Activated naive CD8-positive, alpha-beta T cell treated with anti-CD3 and anti-CD28 coated beads, Interleukin-2, amount 10 ng/mL, durations not matched to agents 7 days and 5 days (primary cell): Measurements from ENCODE around the gene SLC9A9. TPM values are rescaled to one million over a fixed set of nuclear protein-coding genes. Genes with fewer than 3 reads are reported as not detected.

Source experiments
- ATAC-seq: fragments of 150-1000 bp; cut with Tn5 transposase; one replicate; pipeline ENCODE4 v1.10.0; 2021; ENCODE audit warnings: low read depth, moderate library complexity
- POLR2A ChIA-PET: fragments of 350-600 bp; sonication (Branson Sonifier 250); formaldehyde crosslinking; loops from one replicate; lab custom pipeline; 2021; ENCODE audit warnings: antibody characterized with exemption; lab: Charles Lee
- DNase-seq: peaks from one replicate; pipeline ENCODE4 v3.0.0; 2021
- H3K27ac Mint-ChIP-seq: one replicate; pipeline ENCODE4 v1.8.0; 2022; ENCODE audit warnings: mild to moderate bottlenecking, mixed read lengths
- H3K27me3 Mint-ChIP-seq: one replicate; pipeline ENCODE4 v1.8.0; 2022; ENCODE audit warnings: mild to moderate bottlenecking, moderate library complexity, mixed read lengths
- H3K36me3 Mint-ChIP-seq: one replicate; pipeline ENCODE4 v1.8.0; 2021; ENCODE audit warnings: mild to moderate bottlenecking, mixed read lengths
- H3K4me1 Mint-ChIP-seq: one replicate; pipeline ENCODE4 v1.8.0; 2021; ENCODE audit warnings: mixed read lengths
- H3K4me3 Mint-ChIP-seq: one replicate; pipeline ENCODE4 v1.8.0; 2022; ENCODE audit warnings: mild to moderate bottlenecking, moderate library complexity, mixed read lengths
- H3K9me3 Mint-ChIP-seq: one replicate; pipeline ENCODE4 v1.8.0; 2021; ENCODE audit warnings: mixed read lengths
- total RNA-seq, 2 experiments: library from RNA; stranded (reverse); gene quantifications; one replicate each; pipeline ENCODE4 v1.2.3, GENCODE V29; 2021

SLC9A9 gene
- total RNA-seq, 2 experiments from 2014 or later: 9.9 to 13.2 TPM

DNA sequence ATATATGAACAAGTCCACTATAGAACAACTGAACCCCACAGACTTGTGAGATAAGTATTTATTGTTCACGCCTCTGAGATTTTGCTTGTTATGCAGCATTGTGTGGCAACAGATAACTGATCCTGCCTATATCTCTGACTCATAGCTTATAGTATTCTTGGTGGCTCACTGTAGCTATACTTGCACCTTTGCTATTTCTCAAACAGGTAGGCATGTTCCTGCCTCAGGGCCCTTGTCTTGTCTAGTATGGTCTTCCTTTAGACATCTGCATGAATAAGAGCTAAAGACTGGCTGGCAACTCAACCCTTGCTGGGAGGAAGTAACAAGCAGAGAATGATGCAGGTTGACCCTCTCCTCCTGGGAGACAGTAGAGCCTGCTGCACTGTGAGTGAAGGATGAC is 472.6 kb downstream of the SLC9A9 start:
- Mint-ChIP-seq H3K36me3 (peaks cover 4% of the 10 kb centered on the region), H3K4me3 (no peak overlapping the region), H3K27me3 (no peaks in the 10 kb centered on the region), H3K27ac (no peak overlapping the region), H3K9me3 (peaks cover 3% of the 10 kb centered on the region), H3K4me1 (no peaks in the 10 kb centered on the region)
- no peak for DNase-seq
- ATAC-seq: no peak
- POLR2A ChIA-PET: no interaction called here

- no peak overlapping the region for H3K4me3 Mint-ChIP-seq
- POLR2A ChIA-PET: no interaction called here
- H3K36me3 Mint-ChIP-seq: peaks cover 5% of the 10 kb centered on the region
- H3K4me1 Mint-ChIP-seq: peaks cover 12% of the 10 kb centered on the region
- peaks cover 4% of the 10 kb centered on the region for H3K9me3 Mint-ChIP-seq
- no peak for DNase-seq
- no peak overlapping the region for H3K27ac Mint-ChIP-seq
- no peaks in the 10 kb centered on the region for H3K27me3 Mint-ChIP-seq
- ATAC-seq: no peak
These were observed 481.1 kb downstream of the SLC9A9 start for GRCh38 chr3:143367171-143367570.

- Mint-ChIP-seq H3K9me3 (peaks cover 3% of the 10 kb centered on the region), H3K36me3 (peaks cover 5% of the 10 kb centered on the region), H3K4me1 (peaks cover 16% of the 10 kb centered on the region), H3K27me3 (no peaks in the 10 kb centered on the region), H3K27ac (no peak overlapping the region), H3K4me3 (no peak overlapping the region)
- ATAC-seq (no peak), DNase-seq (no peak)
- POLR2A ChIA-PET: no interaction called here
These were observed 481.6 kb downstream of the SLC9A9 start for GRCh38 chr3:143366672-143367071.

DNA sequence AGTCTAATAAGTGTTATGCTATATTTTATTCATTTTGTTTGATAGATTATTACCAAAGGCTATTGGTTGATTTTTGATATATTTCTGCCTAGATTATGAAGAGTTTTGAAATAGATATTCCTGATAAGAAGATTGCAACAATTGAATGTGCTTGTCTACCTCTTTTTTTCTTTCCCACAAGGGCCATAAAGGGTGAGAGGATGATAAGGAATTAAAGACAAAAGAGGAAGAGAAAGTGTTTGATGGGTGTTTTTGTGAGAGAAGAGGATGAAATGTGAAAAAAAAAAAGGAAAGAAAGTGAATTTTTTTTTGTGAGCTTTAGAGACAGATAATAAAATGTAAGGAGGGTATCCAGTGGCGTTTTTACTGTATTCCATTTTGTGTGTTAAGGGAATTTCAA is 484.3 kb downstream of the SLC9A9 start:
- DNase-seq: no peak
- peaks cover 2% of the 10 kb centered on the region for H3K36me3 Mint-ChIP-seq
- H3K4me3 Mint-ChIP-seq: no peak overlapping the region
- peaks cover 1% of the 10 kb centered on the region for H3K9me3 Mint-ChIP-seq
- no peaks in the 10 kb centered on the region for H3K27me3 Mint-ChIP-seq
- POLR2A ChIA-PET: no interaction called here
- peaks cover 17% of the 10 kb centered on the region for H3K4me1 Mint-ChIP-seq
- no peak for ATAC-seq
- no peak overlapping the region for H3K27ac Mint-ChIP-seq

GRCh38 chr3:143363276-143363675 is 485.0 kb downstream of the SLC9A9 start:
- POLR2A ChIA-PET: no interaction called here
- peak; percentile 78 for ATAC-seq
- Mint-ChIP-seq H3K36me3 (peaks cover 2% of the 10 kb centered on the region), H3K9me3 (peaks cover 1% of the 10 kb centered on the region), H3K4me3 (peak overlapping the region; percentile 27), H3K4me1 (peaks cover 17% of the 10 kb centered on the region), H3K27me3 (no peaks in the 10 kb centered on the region), H3K27ac (no peak overlapping the region)
- DNase-seq: no peak

- DNase-seq (no peak), ATAC-seq (no peak)
- H3K36me3 Mint-ChIP-seq: peaks cover 2% of the 10 kb centered on the region
- no peaks in the 10 kb centered on the region for H3K27me3 Mint-ChIP-seq
- H3K4me3 Mint-ChIP-seq: peak overlapping the region; percentile 27
- POLR2A ChIA-PET: no interaction called here
- H3K9me3 Mint-ChIP-seq: peaks cover 2% of the 10 kb centered on the region
- peaks cover 17% of the 10 kb centered on the region for H3K4me1 Mint-ChIP-seq
- H3K27ac Mint-ChIP-seq: no peak overlapping the region
These were observed 485.9 kb downstream of the SLC9A9 start for GRCh38 chr3:143362115-143362991.

DNA sequence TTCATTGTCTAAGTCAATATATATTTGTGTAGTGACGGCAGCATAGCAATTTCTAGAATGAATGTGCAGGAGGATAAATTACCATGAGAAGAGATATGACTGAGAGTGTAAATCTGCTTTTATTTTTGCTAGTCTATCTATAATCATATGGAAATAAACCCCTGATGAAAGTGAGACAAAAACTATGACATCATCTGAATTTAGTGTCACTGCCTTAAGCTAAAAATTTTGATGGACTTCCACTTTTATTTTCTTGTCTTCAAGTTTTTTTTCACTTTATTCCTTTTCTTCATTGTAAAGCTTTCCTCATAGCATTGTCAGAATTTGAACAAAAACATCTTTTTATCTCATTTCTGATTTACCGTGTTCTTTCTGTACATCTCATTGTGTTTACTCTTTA is 486.7 kb downstream of the SLC9A9 start:
- H3K9me3 Mint-ChIP-seq: peaks cover 4% of the 10 kb centered on the region
- H3K4me1 Mint-ChIP-seq: peaks cover 17% of the 10 kb centered on the region
- no peak overlapping the region for H3K4me3 Mint-ChIP-seq
- H3K27ac Mint-ChIP-seq: no peak overlapping the region
- peaks cover 2% of the 10 kb centered on the region for H3K36me3 Mint-ChIP-seq
- ATAC-seq (no peak), DNase-seq (no peak)
- POLR2A ChIA-PET: no interaction called here
- H3K27me3 Mint-ChIP-seq: no peaks in the 10 kb centered on the region

- no peak for ATAC-seq
- POLR2A ChIA-PET: no interaction called here
- Mint-ChIP-seq H3K4me1 (peaks cover 17% of the 10 kb centered on the region), H3K27ac (no peak overlapping the region), H3K4me3 (no peak overlapping the region), H3K27me3 (no peaks in the 10 kb centered on the region), H3K9me3 (peaks cover 4% of the 10 kb centered on the region), H3K36me3 (peaks cover 2% of the 10 kb centered on the region)
- no peak for DNase-seq
These were observed 488.0 kb downstream of the SLC9A9 start for GRCh38 chr3:143360244-143360643.

GRCh38 chr3:143358793-143359491 is 489.3 kb downstream of the SLC9A9 start:
- no peak for ATAC-seq
- peaks cover 4% of the 10 kb centered on the region for H3K9me3 Mint-ChIP-seq
- peaks cover 17% of the 10 kb centered on the region for H3K4me1 Mint-ChIP-seq
- peaks cover under 1% of the 10 kb centered on the region for H3K36me3 Mint-ChIP-seq
- no peak for DNase-seq
- POLR2A ChIA-PET: no interaction called here
- no peaks in the 10 kb centered on the region for H3K27me3 Mint-ChIP-seq
- H3K4me3 Mint-ChIP-seq: no peak overlapping the region
- H3K27ac Mint-ChIP-seq: no peak overlapping the region

GRCh38 chr3:143358155-143358792 is 490.0 kb downstream of the SLC9A9 start:
- ATAC-seq (no peak), DNase-seq (no peak)
- peaks cover 4% of the 10 kb centered on the region for H3K9me3 Mint-ChIP-seq
- H3K36me3 Mint-ChIP-seq: no peaks in the 10 kb centered on the region
- peaks cover 16% of the 10 kb centered on the region for H3K4me1 Mint-ChIP-seq
- no peak overlapping the region for H3K27ac Mint-ChIP-seq
- POLR2A ChIA-PET: no interaction called here
- no peak overlapping the region for H3K4me3 Mint-ChIP-seq
- no peaks in the 10 kb centered on the region for H3K27me3 Mint-ChIP-seq

DNA sequence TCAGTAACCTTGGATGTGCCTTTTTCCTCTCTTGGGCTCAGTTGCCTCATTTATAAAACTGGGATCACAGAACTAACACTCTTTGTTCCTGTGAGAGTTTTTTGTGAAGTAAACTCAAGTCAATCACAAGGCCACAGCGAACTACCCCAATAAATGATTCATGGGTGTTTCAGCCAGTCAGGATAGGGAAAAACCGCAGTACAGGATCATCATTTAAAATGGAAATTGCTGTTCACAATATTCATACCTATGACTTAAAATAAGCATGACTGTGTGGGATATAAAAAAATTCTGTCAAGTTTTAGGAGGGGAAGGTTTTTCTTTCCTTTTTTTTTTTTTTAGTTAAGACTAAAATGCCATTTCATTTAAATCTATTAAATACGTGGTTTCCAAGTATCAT is 490.6 kb downstream of the SLC9A9 start:
- H3K9me3 Mint-ChIP-seq: peaks cover 4% of the 10 kb centered on the region
- DNase-seq: no peak
- no peaks in the 10 kb centered on the region for H3K36me3 Mint-ChIP-seq
- peaks cover 10% of the 10 kb centered on the region for H3K4me1 Mint-ChIP-seq
- no peaks in the 10 kb centered on the region for H3K27me3 Mint-ChIP-seq
- H3K4me3 Mint-ChIP-seq: no peak overlapping the region
- POLR2A ChIA-PET: no interaction called here
- no peak for ATAC-seq
- no peak overlapping the region for H3K27ac Mint-ChIP-seq

- H3K27me3 Mint-ChIP-seq: no peaks in the 10 kb centered on the region
- POLR2A ChIA-PET: no interaction called here
- H3K9me3 Mint-ChIP-seq: peaks cover 4% of the 10 kb centered on the region
- no peak overlapping the region for H3K27ac Mint-ChIP-seq
- no peak for ATAC-seq
- DNase-seq: no peak
- H3K36me3 Mint-ChIP-seq: no peaks in the 10 kb centered on the region
- no peak overlapping the region for H3K4me3 Mint-ChIP-seq
- peaks cover 3% of the 10 kb centered on the region for H3K4me1 Mint-ChIP-seq
These were observed 491.4 kb downstream of the SLC9A9 start for GRCh38 chr3:143356839-143357238.

GRCh38 chr3:143354342-143354741 is 493.9 kb downstream of the SLC9A9 start:
- ATAC-seq (no peak), DNase-seq (no peak)
- POLR2A ChIA-PET: no interaction called here
- no peaks in the 10 kb centered on the region for H3K27me3 Mint-ChIP-seq
- H3K4me1 Mint-ChIP-seq: no peaks in the 10 kb centered on the region
- no peak overlapping the region for H3K27ac Mint-ChIP-seq
- H3K9me3 Mint-ChIP-seq: peaks cover 3% of the 10 kb centered on the region
- no peak overlapping the region for H3K4me3 Mint-ChIP-seq
- no peaks in the 10 kb centered on the region for H3K36me3 Mint-ChIP-seq
